B cell (primary cell): ENCODE data around the gene HBS1L. TPM values are rescaled to one million over a fixed set of nuclear protein-coding genes. Genes with fewer than 3 reads are reported as not detected.

Experiments used
- ATAC-seq: fragments of 200-7000 bp; cut with Tn5 transposase; one replicate; pipeline ENCODE4 v1.10.0; 2021; ENCODE audit warnings: low read depth, mild to moderate bottlenecking, moderate number of reproducible peaks, moderate library complexity
- CTCF ChIA-PET: fragments of 350-600 bp; sonication (Branson Sonifier 250); formaldehyde crosslinking; loops from one replicate; lab custom pipeline; 2021; ENCODE audit warnings: antibody characterized with exemption, inconsistent platforms; lab: Charles Lee
- POLR2A ChIA-PET: fragments of 350-600 bp; sonication (Branson Sonifier 250); formaldehyde crosslinking; loops from one replicate; lab custom pipeline; 2021; ENCODE audit warnings: antibody characterized with exemption; lab: Charles Lee
- DNase-seq: peaks from one replicate; pipeline ENCODE4 v3.0.0; 2013
- H2AFZ ChIP-seq: 2 replicates; pipeline ENCODE4 v1.6.1; 2012; ENCODE audit warnings: mild to moderate bottlenecking, low read depth, low read length; ENCODE audit not compliant: insufficient read depth, poor library complexity, severe bottlenecking
- H3K27ac ChIP-seq, 2 donors: 1 replicate in 1 of 2; 2 replicates in 1 of 2; pipeline ENCODE4 v1.5.1; 2012 to 2013; ENCODE audit warnings: low read length in 2 of 2, mild to moderate bottlenecking in 2 of 2, moderate library complexity in 1 of 2
- H3K27me3 ChIP-seq, 4 experiments: fragments of 200-600 bp in 1 of 4; sonication (generic) in 1 of 4; replicated peaks in 1 of 4; 1 replicate in 2 of 4; 2 replicates in 2 of 4; pipeline versions ENCODE4 v1.6.1 to v1.7.0; 2013 to 2016; ENCODE audit warnings: low read length in 3 of 4, mild to moderate bottlenecking in 2 of 4, mixed read lengths in 1 of 4, moderate library complexity in 1 of 4; ENCODE audit not compliant: insufficient read depth in 4 of 4, control insufficient read depth in 3 of 4; ENCODE audit errors: control extremely low read depth in 1 of 4
- H3K36me3 ChIP-seq, 2 experiments: replicated peaks in 1 of 2; 1 replicate in 1 of 2; 2 replicates in 1 of 2; pipeline versions ENCODE4 v1.6.1 to v1.7.1; 2013; ENCODE audit warnings: low read length in 1 of 2; ENCODE audit not compliant: insufficient read depth in 2 of 2, control insufficient read depth in 1 of 2; ENCODE audit errors: control extremely low read depth in 1 of 2, extremely low read depth in 1 of 2
- H3K4me1 ChIP-seq, 2 donors: fragments of 200-600 bp in 1 of 2; sonication (generic) in 1 of 2; 1 replicate in 1 of 2; 2 replicates in 1 of 2; pipeline versions ENCODE4 v1.5.1 to v1.6.1; 2013 to 2017; ENCODE audit warnings: low read length in 2 of 2; ENCODE audit not compliant: control insufficient read depth in 2 of 2, insufficient read depth in 2 of 2
- H3K4me2 ChIP-seq: replicated peaks from 2 replicates; pipeline ENCODE3; 2012; ENCODE audit warnings: mild to moderate bottlenecking, low read depth, low read length; ENCODE audit not compliant: poor library complexity, severe bottlenecking
- H3K4me3 ChIP-seq, 5 experiments: fragments of 200-600 bp in 1 of 5; sonication (generic) in 1 of 5; 1 replicate in 3 of 5; 2 replicates in 2 of 5; pipeline versions ENCODE4 v1.5.1 to v1.7.0; 2011 to 2016; ENCODE audit warnings: low read length in 4 of 5, mild to moderate bottlenecking in 4 of 5, low read depth in 2 of 5, control low read depth in 1 of 5, moderate library complexity in 1 of 5; ENCODE audit not compliant: insufficient read depth in 1 of 5; ENCODE audit errors: control extremely low read depth in 1 of 5, extremely low read depth in 1 of 5
- H3K79me2 ChIP-seq: fragments of 200-600 bp; sonication (generic); one replicate; pipeline ENCODE4 v1.6.0; 2016; ENCODE audit warnings: low read length; ENCODE audit not compliant: control insufficient read depth, insufficient read depth
- H3K9ac ChIP-seq: fragments of 200-600 bp; sonication (generic); 2 replicates; pipeline ENCODE4 v1.6.1; 2017; ENCODE audit warnings: mild to moderate bottlenecking, low read length, moderate library complexity
- H3K9me3 ChIP-seq, 3 donors: one replicate each; pipeline versions ENCODE4 v1.6.1 to v1.7.1; 2013; ENCODE audit warnings: low read length in 2 of 3; ENCODE audit not compliant: control insufficient read depth in 2 of 3, insufficient read depth in 1 of 3; ENCODE audit errors: control extremely low read depth in 1 of 3
- H4K20me1 ChIP-seq: 2 replicates; pipeline ENCODE4 v1.6.0; 2012; ENCODE audit warnings: mild to moderate bottlenecking, low read length; ENCODE audit not compliant: insufficient read depth, control insufficient read depth, poor library complexity, severe bottlenecking
- H3K27ac Mint-ChIP-seq: one replicate; pipeline ENCODE4 v1.8.0; 2021; ENCODE audit warnings: mixed read lengths
- H3K27me3 Mint-ChIP-seq: one replicate; pipeline ENCODE4 v1.8.0; 2021; ENCODE audit warnings: mixed read lengths
- H3K4me1 Mint-ChIP-seq: one replicate; pipeline ENCODE4 v1.8.0; 2021; ENCODE audit warnings: mixed read lengths
- H3K4me3 Mint-ChIP-seq: one replicate; pipeline ENCODE4 v1.8.0; 2021; ENCODE audit warnings: mixed read lengths
- H3K9me3 Mint-ChIP-seq: one replicate; pipeline ENCODE4 v1.8.0; 2022; ENCODE audit warnings: mixed read lengths; ENCODE audit not compliant: insufficient read depth
- EZH2 ChIP-seq: IDR thresholded peaks from 2 replicates; pipeline ENCODE4 v1.6.1; 2012; ENCODE audit warnings: borderline replicate concordance, low read depth, mild to moderate bottlenecking, moderate library complexity, low read length; ENCODE audit not compliant: insufficient read depth, poor library complexity, severe bottlenecking
- WGBS: methylation state at CpG from one replicate; pipeline ENCODE4 v1.1.5; 2013; ENCODE audit warnings: missing lambda C conversion rate; ENCODE audit not compliant: insufficient coverage; 5-methylcytosine and 5-hydroxymethylcytosine counted together
- intact Hi-C: fragments of 100-400 bp; cut with micrococcal nuclease; formaldehyde crosslinking; loops from one replicate; pipeline ENCODE4 v1.10.0; 2022
- polyA plus RNA-seq: library from polyadenylated mRNA; depleted of rRNA; stranded (reverse); fragments of >200 nt; gene quantifications from 2 replicates; pipeline ENCODE4 v1.2.3, GENCODE V29; 2012
- total RNA-seq, 2 donors: library from RNA; stranded (reverse); fragments of 120-200 nt in 1 of 2; gene quantifications; 1 replicate in 1 of 2; 2 replicates in 1 of 2; pipeline versions ENCODE4 v1.2.3 to v1.2.4, GENCODE V29; 2013 to 2022
- TF ChIP-seq, protein P1 (sequence below): fragments of 200-600 bp; IDR thresholded peaks from one replicate; pipeline ENCODE4 v1.8.0; 2022; ENCODE audit warnings: antibody characterized with exemption, mild to moderate bottlenecking

The HBS1L gene
- total and polyA plus RNA-seq, 2 donors (not counting 1 experiment from before 2014, with no cell fraction given) = 10.3 to 58.2 TPM

DNA sequence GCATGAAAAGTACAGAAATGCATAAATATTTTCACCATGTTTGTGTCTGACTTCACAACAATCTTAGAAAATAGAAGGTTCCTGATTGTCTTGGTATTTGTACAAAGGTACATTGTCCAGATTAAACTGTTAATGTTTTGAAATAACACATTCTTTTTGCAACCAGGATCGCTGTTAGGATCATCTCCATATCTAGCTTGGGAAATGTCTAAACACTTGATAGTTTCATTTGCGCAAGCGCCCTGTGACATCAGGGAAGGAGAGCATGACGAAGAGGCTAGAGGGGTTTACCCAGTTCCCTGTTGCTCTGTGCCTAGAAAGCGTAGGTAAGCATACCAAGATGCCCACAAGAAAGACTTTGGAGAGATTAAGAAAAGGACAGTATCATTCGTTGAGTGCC is 124.2 kb downstream of the HBS1L start:
- no peaks in the 10 kb centered on the region for H3K36me3 ChIP-seq
- H4K20me1 ChIP-seq = no peaks in the 10 kb centered on the region
- no peaks in the 10 kb centered on the region for H3K79me2 ChIP-seq
- no peaks in the 10 kb centered on the region for H3K9me3 ChIP-seq
- ChIA-PET POLR2A (no interaction called here), CTCF (interaction anchor here (2.7 kb wide), 1 partner anchor 10 kb away, joined by 15 read pairs; no protein-coding TSS in a partner anchor)
- Mint-ChIP-seq H3K4me1 (no peaks in the 10 kb centered on the region), H3K4me3 (no peak overlapping the region), H3K27me3 (peaks cover 3% of the 10 kb centered on the region), H3K27ac (no peak overlapping the region), H3K9me3 (no peaks in the 10 kb centered on the region)
- H3K9ac ChIP-seq = no peak overlapping the region
- no peak overlapping the region for H3K4me2 ChIP-seq
- no peak overlapping the region for H2AFZ ChIP-seq
- intact Hi-C loops = no loop called here
- H3K4me1 ChIP-seq = no peaks in the 10 kb centered on the region
- H3K4me3 ChIP-seq = no peak overlapping the region
- TF ChIP-seq, protein P1, sequence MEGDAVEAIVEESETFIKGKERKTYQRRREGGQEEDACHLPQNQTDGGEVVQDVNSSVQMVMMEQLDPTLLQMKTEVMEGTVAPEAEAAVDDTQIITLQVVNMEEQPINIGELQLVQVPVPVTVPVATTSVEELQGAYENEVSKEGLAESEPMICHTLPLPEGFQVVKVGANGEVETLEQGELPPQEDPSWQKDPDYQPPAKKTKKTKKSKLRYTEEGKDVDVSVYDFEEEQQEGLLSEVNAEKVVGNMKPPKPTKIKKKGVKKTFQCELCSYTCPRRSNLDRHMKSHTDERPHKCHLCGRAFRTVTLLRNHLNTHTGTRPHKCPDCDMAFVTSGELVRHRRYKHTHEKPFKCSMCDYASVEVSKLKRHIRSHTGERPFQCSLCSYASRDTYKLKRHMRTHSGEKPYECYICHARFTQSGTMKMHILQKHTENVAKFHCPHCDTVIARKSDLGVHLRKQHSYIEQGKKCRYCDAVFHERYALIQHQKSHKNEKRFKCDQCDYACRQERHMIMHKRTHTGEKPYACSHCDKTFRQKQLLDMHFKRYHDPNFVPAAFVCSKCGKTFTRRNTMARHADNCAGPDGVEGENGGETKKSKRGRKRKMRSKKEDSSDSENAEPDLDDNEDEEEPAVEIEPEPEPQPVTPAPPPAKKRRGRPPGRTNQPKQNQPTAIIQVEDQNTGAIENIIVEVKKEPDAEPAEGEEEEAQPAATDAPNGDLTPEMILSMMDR = no peak
- no peak for TF ChIP-seq EZH2
- 92% methylated on average over 2 of the region's 6 CpGs for whole genome bisulfite sequencing
- ATAC-seq = no peak
- DNase-seq = no peak
- no peak overlapping the region for H3K27ac ChIP-seq
- peaks cover 0 to 3% (median 0%) of the 10 kb centered on the region in 4 experiments for H3K27me3 ChIP-seq

DNA sequence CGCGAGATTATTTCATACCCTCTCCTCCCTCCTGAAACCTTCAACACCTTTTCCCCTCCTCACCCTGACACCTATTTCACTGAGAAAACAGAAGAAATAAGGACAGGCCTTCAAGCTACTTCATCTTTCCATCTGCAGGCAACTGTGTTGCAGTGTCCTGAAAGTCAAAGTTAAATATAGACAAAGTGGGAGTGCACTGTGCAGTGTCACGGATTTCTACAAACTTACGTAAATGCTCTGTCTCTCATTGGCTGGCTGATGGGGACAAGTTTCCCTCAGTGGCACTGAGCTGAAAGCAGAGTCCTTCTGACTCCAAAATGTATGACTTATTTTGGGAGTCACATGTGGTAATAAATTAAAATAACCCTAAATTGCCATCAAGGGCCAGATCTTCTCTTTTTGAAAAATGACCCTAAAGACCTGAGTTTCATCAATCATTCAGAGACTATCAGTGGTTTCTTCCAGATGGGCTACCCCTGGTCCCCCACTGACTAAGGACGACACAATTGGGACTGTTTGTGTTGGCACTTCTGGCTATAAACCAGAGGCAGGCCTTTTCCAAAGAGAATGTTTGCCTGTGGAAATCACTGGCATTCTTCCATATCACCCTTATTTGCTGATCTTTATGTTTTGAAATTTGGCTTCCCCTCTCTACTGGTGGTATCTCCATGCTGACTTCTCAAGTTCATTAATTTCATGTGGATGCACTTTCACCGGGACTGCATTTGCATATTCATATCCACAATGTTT is 126.3 kb downstream of the HBS1L start:
- H2AFZ ChIP-seq = no peak overlapping the region
- 94% methylated on average over 3 of the region's 6 CpGs for WGBS
- CTCF ChIA-PET = no interaction called here
- H3K27ac Mint-ChIP-seq = no peak overlapping the region
- H3K4me1 Mint-ChIP-seq = no peaks in the 10 kb centered on the region
- peaks cover 3% of the 10 kb centered on the region for H3K27me3 Mint-ChIP-seq
- H3K9ac ChIP-seq = no peak overlapping the region
- no peaks in the 10 kb centered on the region for H3K9me3 Mint-ChIP-seq
- H3K27ac ChIP-seq = no peak overlapping the region
- intact Hi-C loops = no loop called here
- POLR2A ChIA-PET = no interaction called here
- H3K36me3 ChIP-seq = no peaks in the 10 kb centered on the region
- H3K9me3 ChIP-seq = no peaks in the 10 kb centered on the region
- no peaks in the 10 kb centered on the region for H4K20me1 ChIP-seq
- DNase-seq (no peak), ATAC-seq (no peak)
- no peak overlapping the region for H3K4me3 ChIP-seq
- H3K4me1 ChIP-seq = no peaks in the 10 kb centered on the region
- H3K4me2 ChIP-seq = no peak overlapping the region
- peaks cover 0 to 3% (median 0%) of the 10 kb centered on the region in 4 experiments for H3K27me3 ChIP-seq
- TF ChIP-seq, protein P1 = no peak
- TF ChIP-seq EZH2 = no peak
- H3K4me3 Mint-ChIP-seq = no peak overlapping the region
- no peaks in the 10 kb centered on the region for H3K79me2 ChIP-seq
